Gastroesophageal sphincter (tissue), 3 donors: Measurements from ENCODE around the gene CXADR.

Source experiments
- POLR2A ChIP-seq, 2 donors: fragments of 450-650 bp; IDR thresholded peaks; one replicate each; pipeline ENCODE4 v1.6.1; 2017; ENCODE audit warnings: antibody characterized with exemption in 2 of 2, mild to moderate bottlenecking in 2 of 2, moderate library complexity in 1 of 2
- TF ChIP-seq, protein P1 (sequence below), 4 experiments: fragments of 200-600 bp in 2 of 4; fragments of 450-650 bp in 2 of 4; sonication (generic) in 1 of 4; IDR thresholded peaks; one replicate each; pipeline ENCODE4 v1.5.1; 2017 to 2019; ENCODE audit warnings: antibody characterized with exemption in 4 of 4, mild to moderate bottlenecking in 2 of 4, moderate library complexity in 2 of 4

GRCh38 chr21:17512253-17513213 lies at the start of gene CXADR:
- TF ChIP-seq, protein P1, sequence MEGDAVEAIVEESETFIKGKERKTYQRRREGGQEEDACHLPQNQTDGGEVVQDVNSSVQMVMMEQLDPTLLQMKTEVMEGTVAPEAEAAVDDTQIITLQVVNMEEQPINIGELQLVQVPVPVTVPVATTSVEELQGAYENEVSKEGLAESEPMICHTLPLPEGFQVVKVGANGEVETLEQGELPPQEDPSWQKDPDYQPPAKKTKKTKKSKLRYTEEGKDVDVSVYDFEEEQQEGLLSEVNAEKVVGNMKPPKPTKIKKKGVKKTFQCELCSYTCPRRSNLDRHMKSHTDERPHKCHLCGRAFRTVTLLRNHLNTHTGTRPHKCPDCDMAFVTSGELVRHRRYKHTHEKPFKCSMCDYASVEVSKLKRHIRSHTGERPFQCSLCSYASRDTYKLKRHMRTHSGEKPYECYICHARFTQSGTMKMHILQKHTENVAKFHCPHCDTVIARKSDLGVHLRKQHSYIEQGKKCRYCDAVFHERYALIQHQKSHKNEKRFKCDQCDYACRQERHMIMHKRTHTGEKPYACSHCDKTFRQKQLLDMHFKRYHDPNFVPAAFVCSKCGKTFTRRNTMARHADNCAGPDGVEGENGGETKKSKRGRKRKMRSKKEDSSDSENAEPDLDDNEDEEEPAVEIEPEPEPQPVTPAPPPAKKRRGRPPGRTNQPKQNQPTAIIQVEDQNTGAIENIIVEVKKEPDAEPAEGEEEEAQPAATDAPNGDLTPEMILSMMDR (IDR thresholded peaks at IDR 0.05) = peak in 2 of 4 experiments; percentile 28 to 51
- TF ChIP-seq POLR2A (IDR thresholded peaks at IDR 0.05) = no peak
